A549 (cell line): Measurements from ENCODE around the gene GPSM1. TPM values are rescaled to one million over a fixed set of nuclear protein-coding genes. Genes with fewer than 3 reads are reported as not detected.

ENCODE experiments used
- ATAC-seq, 2 experiments: fragments of 200-7000 bp in 1 of 2; fragments of >200 bp in 1 of 2; cut with Nextera tagmentation in 1 of 2; cut with Tn5 transposase in 1 of 2; 3 replicates each; pipeline versions ENCODE4 v1.8.0 to v1.9.1; 2018 to 2020; ENCODE audit warnings: mild to moderate bottlenecking in 1 of 2, moderate library complexity in 1 of 2
- CTCF ChIA-PET: fragments of 300-600 bp; sonication (Branson Sonifier 250); formaldehyde crosslinking; extraction: SDS; loops from one replicate; lab custom pipeline; 2021; ENCODE audit warnings: antibody characterized with exemption, inconsistent platforms; lab: Yijun Ruan, JAX
- POLR2A ChIA-PET: fragments of 350-600 bp; formaldehyde crosslinking; extraction: SDS; loops from one replicate; lab custom pipeline; 2021; ENCODE audit warnings: antibody characterized with exemption, inconsistent platforms; lab: Yijun Ruan, JAX
- DNase-seq, 2 experiments: peaks; one replicate each; pipeline versions ENCODE4 v3.0.0 to v3.0.0-alpha.2; 2011 to 2016; ENCODE audit warnings: low read depth in 1 of 2, low spot score in 1 of 2
- FAIRE-seq: peaks from 2 replicates; lab custom pipeline; 2011; peaks lifted over from hg19 to GRCh38; lab: Jason Lieb, UNC
- H3K27ac ChIP-seq, 2 experiments: fragments of >200 bp; sonication (Bioruptor Twin); formaldehyde crosslinking; 3 replicates each; pipeline ENCODE4 v1.5.1; 2016 to 2017
- H3K4me1 ChIP-seq: fragments of >200 bp; sonication (Bioruptor Twin); formaldehyde crosslinking; 3 replicates; pipeline ENCODE4 v1.6.1; 2016
- H3K4me2 ChIP-seq: fragments of >200 bp; sonication (Bioruptor Twin); formaldehyde crosslinking; 3 replicates; pipeline ENCODE4 v1.6.1; 2016
- H3K4me3 ChIP-seq: fragments of >200 bp; sonication (Bioruptor Twin); formaldehyde crosslinking; 3 replicates; pipeline ENCODE4 v1.5.1; 2016
- H3K9me3 ChIP-seq: fragments of >200 bp; sonication (Bioruptor Twin); formaldehyde crosslinking; 3 replicates; pipeline ENCODE4 v1.6.1; 2016
- ATOH8 ChIP-seq: fragments of 250-450 bp; sonication (Bioruptor Pico); IDR thresholded peaks from 2 replicates; pipeline ENCODE4 v1.5.0; 2020; ENCODE audit warnings: low read depth, mild to moderate bottlenecking, moderate library complexity
- CBX2 ChIP-seq: fragments of 200-600 bp; sonication (generic); IDR thresholded peaks from 2 replicates; pipeline ENCODE4 v1.6.1; 2016; ENCODE audit warnings: low read depth, mild to moderate bottlenecking, borderline replicate concordance
- CHD2 ChIP-seq: fragments of 150-350 bp; IDR thresholded peaks from 2 replicates; pipeline ENCODE4 v1.6.1; 2014; ENCODE audit warnings: low read length; ENCODE audit not compliant: partially characterized antibody
- E2F6 ChIP-seq: IDR thresholded peaks from 2 replicates; pipeline ENCODE4 v1.6.1; 2012; ENCODE audit warnings: low read depth, borderline replicate concordance
- ELK1 ChIP-seq: fragments of 150-350 bp; IDR thresholded peaks from 2 replicates; pipeline ENCODE4 v1.6.1; 2014; ENCODE audit warnings: low read depth, mild to moderate bottlenecking, low read length
- ESRRA ChIP-seq: fragments of 150-350 bp; IDR thresholded peaks from 2 replicates; pipeline ENCODE4 v1.6.1; 2014; ENCODE audit warnings: mild to moderate bottlenecking, low read length, borderline replicate concordance
- FOXS1 ChIP-seq: fragments of 250-450 bp; sonication (Bioruptor Pico); IDR thresholded peaks from 2 replicates; pipeline ENCODE4 v1.5.0; 2020; ENCODE audit warnings: mild to moderate bottlenecking, moderate library complexity
- HMGXB4 ChIP-seq: fragments of 250-450 bp; sonication (Bioruptor Pico); IDR thresholded peaks from 2 replicates; pipeline ENCODE4 v1.5.0; 2021; ENCODE audit warnings: mild to moderate bottlenecking, moderate library complexity, borderline replicate concordance
- HOXA7 ChIP-seq: fragments of 250-450 bp; sonication (Bioruptor Pico); IDR thresholded peaks from 2 replicates; pipeline ENCODE4 v1.5.0; 2020; ENCODE audit warnings: mild to moderate bottlenecking, moderate library complexity
- HOXB5 ChIP-seq: fragments of 250-450 bp; sonication (Bioruptor Pico); IDR thresholded peaks from 2 replicates; pipeline ENCODE4 v1.5.0; 2020; ENCODE audit warnings: mild to moderate bottlenecking, moderate library complexity
- KDM5A ChIP-seq: fragments of 200-600 bp; sonication (generic); IDR thresholded peaks from 2 replicates; pipeline ENCODE4 v1.6.1; 2016; ENCODE audit warnings: antibody characterized with exemption, mild to moderate bottlenecking
- MAX ChIP-seq: IDR thresholded peaks from 2 replicates; pipeline ENCODE4 v1.6.1; 2012
- MAZ ChIP-seq: fragments of 150-350 bp; IDR thresholded peaks from 2 replicates; pipeline ENCODE4 v1.6.1; 2014; ENCODE audit warnings: antibody characterized with exemption, low read depth, low read length, borderline replicate concordance
- PHF8 ChIP-seq: fragments of 200-600 bp; sonication (generic); IDR thresholded peaks from 2 replicates; pipeline ENCODE4 v1.6.1; 2016; ENCODE audit warnings: low read depth, mild to moderate bottlenecking, antibody characterized with exemption, moderate library complexity, borderline replicate concordance
- RAD21 ChIP-seq, 2 experiments: fragments of >200 bp in 1 of 2; sonication (Bioruptor Twin) in 1 of 2; formaldehyde crosslinking in 1 of 2; IDR thresholded peaks in 1 of 2; conservative IDR thresholded peaks in 1 of 2; 2 replicates in 1 of 2; 3 replicates in 1 of 2; pipeline ENCODE4 v1.6.1; 2012 to 2018; ENCODE audit warnings: inconsistent platforms in 1 of 2
- TFCP2L1 ChIP-seq: fragments of 250-450 bp; sonication (Bioruptor Pico); IDR thresholded peaks from 2 replicates; pipeline ENCODE4 v1.5.0; 2021; ENCODE audit warnings: mild to moderate bottlenecking
- USF2 ChIP-seq: fragments of 450-650 bp; IDR thresholded peaks from 2 replicates; pipeline ENCODE4 v1.6.1; 2014; ENCODE audit warnings: antibody characterized with exemption
- WGBS: methylation state at CpG from one replicate; pipeline ENCODE4 v1.1.6; 2017; ENCODE audit errors: missing lambda C conversion rate; 5-methylcytosine and 5-hydroxymethylcytosine counted together
- polyA plus RNA-seq, 4 experiments: library from polyadenylated mRNA; depleted of rRNA in 3 of 4; stranded (reverse); fragments of >200 nt; fragmentation: RNase III in 1 of 4; extraction: RNeasy Plus Mini Kit Qiagen cat#74134 plus additional on column Dnase treatment in 1 of 4; gene quantifications; 2 replicates in 3 of 4; 3 replicates in 1 of 4; pipeline ENCODE4 v1.2.3, GENCODE V29; 2011 to 2017

The GPSM1 gene
- polyA plus RNA-seq, 2 of the 4 experiments (the other 2 are of a cell fraction) = 2.1 to 8.8 TPM

- DNase-seq (no peak), FAIRE-seq (no peak), ATAC-seq (no peak)
- Histone ChIP-seq H3K4me3 (no peak overlapping the region), H3K4me2 (no peak overlapping the region), H3K9me3 (no peaks in the 10 kb centered on the region), H3K4me1 (0 out of 3 replicates have a peak, but pooled peaks cover 2% of the 10 kb centered on the region), H3K27ac (no peak overlapping the region)
- ChIA-PET POLR2A (no interaction called here), CTCF (interaction anchor here (0.7 to 7.2 kb wide), 3 partner anchors 12 to 112 kb away, joined by 4 to 64 read pairs (median 49); no protein-coding TSS in a partner anchor)
- 54% methylated on average over 13 of the region's 16 CpGs for WGBS
- no peak for TF ChIP-seq CBX2
- no peak for TF ChIP-seq HOXA7 (CRISPR knock-in tag)
- no peak for TF ChIP-seq MAZ
- no peak for TF ChIP-seq KDM5A
- no peak for TF ChIP-seq CHD2
- TF ChIP-seq ESRRA = no peak
- TF ChIP-seq ATOH8 (CRISPR knock-in tag) = no peak
- no peak for TF ChIP-seq E2F6
- no peak for TF ChIP-seq TFCP2L1 (CRISPR knock-in tag)
- no peak for TF ChIP-seq HOXB5 (CRISPR knock-in tag)
- TF ChIP-seq HMGXB4 (CRISPR knock-in tag) = no peak
- TF ChIP-seq FOXS1 (CRISPR knock-in tag) = no peak
- TF ChIP-seq MAX = no peak
- no peak for TF ChIP-seq RAD21 (conservative IDR thresholded peaks at IDR 0.05 in 1 of 2, IDR thresholded peaks at IDR 0.05 in 1 of 2)
- TF ChIP-seq PHF8 = no peak
- no peak for TF ChIP-seq ELK1
- TF ChIP-seq USF2 = no peak
Measured at GRCh38 chr9:136280535-136281315, 46.6 kb upstream of the GPSM1 start.
